OCI-LY1 (cell line): ENCODE measurements around the gene RPP40.

Source experiments
- EZH2 ChIP-seq: fragments of 200-600 bp; sonication (generic), shearing (Covaris generic); IDR thresholded peaks from 2 replicates; pipeline ENCODE4 v1.8.0; 2017; ENCODE audit warnings: borderline replicate concordance, mixed run types, mild to moderate bottlenecking, antibody characterized with exemption, low read length, moderate library complexity, mixed read lengths
- TF ChIP-seq, protein P1 (sequence below): fragments of 200-600 bp; sonication (generic), shearing (Covaris generic); IDR thresholded peaks from 2 replicates; pipeline ENCODE4 v1.5.1; 2017; ENCODE audit warnings: mild to moderate bottlenecking, antibody characterized with exemption, low read length, moderate library complexity, mixed read lengths

DNA sequence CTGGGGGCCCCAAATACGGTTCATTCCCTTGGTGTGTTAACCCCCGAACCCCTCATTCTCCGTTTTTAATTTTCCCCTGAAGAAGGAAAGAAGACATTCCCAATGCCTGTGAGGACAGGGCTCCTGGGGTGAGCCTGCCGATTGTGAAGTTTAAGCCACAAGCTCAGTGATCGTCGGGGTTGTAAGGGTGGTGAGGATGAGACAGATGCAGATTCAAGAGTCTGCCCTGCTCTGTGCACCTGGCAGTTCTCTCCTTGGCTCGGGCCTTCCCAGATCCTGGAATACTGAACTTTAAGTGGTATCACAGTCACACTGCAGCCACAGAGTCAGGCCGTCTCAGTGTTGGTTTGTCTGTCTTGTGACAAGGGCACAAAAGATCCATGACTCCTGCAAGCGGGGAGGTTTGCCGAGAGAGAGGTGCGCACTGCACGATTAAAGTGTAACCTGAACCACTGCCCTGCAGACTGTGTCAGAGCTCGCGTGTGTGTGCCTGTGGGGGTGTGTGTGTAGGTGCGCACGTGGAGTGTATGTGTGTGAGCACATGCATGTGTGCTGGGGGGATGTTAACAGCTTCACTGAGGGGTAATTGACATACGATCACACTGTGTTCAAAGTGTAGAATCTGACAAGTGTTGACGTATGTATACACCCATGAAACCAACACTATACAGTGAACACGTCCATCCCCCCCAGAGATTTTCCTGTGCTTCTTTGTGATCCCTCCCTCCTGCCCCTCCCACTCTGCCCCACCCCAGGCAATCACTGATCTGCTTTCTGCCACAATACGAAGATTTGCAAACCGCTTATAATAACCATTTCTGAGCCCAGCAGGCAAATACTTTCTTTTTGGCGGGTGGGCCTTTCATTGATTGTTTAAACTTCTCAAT, 38.9 kb downstream of the RPP40 start:
- TF ChIP-seq, protein P1, sequence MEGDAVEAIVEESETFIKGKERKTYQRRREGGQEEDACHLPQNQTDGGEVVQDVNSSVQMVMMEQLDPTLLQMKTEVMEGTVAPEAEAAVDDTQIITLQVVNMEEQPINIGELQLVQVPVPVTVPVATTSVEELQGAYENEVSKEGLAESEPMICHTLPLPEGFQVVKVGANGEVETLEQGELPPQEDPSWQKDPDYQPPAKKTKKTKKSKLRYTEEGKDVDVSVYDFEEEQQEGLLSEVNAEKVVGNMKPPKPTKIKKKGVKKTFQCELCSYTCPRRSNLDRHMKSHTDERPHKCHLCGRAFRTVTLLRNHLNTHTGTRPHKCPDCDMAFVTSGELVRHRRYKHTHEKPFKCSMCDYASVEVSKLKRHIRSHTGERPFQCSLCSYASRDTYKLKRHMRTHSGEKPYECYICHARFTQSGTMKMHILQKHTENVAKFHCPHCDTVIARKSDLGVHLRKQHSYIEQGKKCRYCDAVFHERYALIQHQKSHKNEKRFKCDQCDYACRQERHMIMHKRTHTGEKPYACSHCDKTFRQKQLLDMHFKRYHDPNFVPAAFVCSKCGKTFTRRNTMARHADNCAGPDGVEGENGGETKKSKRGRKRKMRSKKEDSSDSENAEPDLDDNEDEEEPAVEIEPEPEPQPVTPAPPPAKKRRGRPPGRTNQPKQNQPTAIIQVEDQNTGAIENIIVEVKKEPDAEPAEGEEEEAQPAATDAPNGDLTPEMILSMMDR = no peak
- no peak for TF ChIP-seq EZH2
